Measurements from ENCODE around the gene MGMT.

Gene MGMT

DNA sequence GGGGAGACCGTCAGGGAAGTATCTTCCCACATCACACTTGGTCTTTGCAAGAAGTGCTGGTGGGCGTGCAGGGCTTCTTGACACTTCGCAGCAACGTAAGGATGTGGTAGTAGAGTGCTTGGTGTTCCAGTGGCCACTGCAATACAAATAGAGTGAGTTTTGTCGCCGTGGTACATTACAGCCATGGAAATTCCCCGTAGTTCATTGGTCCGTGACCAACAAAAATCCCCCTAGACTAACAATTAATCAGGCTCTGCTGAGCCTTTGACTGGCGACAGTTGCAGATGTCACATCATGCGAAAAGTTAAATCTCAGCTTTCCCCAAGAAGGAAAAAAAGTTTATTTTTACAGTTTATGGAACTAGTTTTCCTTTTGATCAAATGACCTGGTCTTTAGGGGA, 134.7 kb downstream of the MGMT start:
- peak in 1 of 2 experiments; percentile 34 for DNase-seq

DNA sequence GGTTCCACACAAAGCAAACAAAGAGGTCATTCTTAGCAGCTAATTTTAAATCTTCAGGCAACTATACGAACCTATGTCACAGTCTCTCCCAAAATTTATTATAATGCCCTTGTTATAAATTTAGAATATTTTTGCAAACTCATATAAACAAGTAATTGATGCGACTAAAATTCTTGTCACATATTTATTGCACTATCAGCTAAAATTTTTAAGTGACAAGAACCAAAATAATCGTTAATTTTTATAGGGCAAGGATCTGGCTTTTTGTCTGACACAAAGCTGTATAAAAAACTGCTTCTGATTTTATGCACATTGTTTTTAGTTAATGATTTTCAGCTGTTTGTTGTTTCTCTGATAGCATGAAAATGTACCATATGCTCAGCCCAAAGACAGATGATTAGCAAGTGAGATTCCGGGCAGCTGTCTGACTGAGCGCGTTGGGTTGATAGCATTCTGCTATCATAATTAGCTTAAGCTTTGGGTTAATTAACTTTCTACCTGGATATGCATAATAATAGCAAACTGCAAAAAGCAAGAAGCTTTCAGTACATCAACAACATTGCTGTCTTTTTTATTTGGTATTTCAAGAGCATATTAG, 136.0 kb downstream of the MGMT start:
- DNase-seq, result peak in 1 of 2 experiments; percentile 46

DNA sequence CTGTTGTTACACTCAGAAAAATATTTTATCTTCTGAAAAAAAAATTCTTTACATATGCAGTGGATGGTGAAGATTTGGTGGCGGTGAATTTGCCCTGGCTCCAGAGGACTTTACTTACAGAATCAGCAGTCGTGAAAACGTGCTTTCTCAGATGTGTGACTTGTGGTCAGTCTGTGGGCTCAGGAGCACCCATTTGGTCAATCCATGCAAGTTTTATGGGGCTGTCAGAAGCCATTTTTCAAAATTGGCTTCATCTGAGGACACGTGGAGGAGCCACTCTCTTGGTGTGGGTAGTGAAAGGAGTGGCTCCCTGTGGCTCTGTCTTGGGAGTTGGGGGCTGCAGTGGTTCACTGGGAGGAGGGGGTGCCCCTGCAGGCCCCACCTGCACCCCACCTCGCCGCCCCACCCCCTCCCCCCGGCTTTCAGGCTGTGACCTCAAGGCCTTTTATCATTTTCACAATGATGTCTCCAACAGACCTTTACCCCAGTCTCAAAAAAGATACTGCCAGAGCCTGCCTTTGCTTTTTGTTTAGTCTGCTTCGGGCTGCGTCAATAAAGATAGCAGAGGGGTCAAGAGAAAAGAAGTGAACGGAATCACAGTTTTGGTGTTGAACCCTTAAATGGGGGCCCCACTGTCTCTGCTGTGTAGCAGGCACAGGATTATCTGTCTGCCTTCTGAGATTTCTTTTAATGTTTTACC, 137.4 kb downstream of the MGMT start:
- no peak for DNase-seq

DNA sequence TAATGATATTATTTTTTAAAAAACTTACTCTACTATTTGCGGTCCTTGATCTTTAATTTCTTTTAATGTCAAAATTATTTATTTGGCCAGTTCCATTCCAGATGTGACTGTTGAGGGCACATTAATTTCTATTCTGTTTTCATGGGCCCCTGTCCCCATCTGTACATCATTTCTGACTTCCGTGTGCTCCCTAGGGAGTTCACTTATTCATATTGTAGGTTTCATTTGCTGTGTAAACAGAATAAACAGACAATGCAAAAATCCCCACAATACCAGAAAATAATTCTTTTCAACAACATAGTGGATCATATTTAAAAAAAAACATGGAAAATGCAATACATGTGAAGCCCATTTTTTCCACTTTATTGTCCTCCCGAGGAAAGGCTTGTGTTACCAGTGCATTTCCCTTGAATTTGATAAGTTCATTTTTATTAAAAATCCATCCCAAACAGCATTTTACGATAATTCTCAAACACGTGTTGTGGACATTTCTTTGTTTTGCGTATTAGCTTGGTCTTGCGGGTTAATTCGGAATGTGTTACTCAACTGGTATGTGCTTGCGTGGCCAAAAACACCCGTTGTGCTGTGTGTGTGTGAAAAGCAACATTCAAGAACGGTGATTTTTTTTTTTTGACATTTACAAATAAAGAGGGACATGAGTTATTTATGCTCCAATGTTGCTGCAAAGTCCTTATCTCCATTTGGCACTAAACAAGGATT, 138.4 kb downstream of the MGMT start:
- no peak for DNase-seq

DNA sequence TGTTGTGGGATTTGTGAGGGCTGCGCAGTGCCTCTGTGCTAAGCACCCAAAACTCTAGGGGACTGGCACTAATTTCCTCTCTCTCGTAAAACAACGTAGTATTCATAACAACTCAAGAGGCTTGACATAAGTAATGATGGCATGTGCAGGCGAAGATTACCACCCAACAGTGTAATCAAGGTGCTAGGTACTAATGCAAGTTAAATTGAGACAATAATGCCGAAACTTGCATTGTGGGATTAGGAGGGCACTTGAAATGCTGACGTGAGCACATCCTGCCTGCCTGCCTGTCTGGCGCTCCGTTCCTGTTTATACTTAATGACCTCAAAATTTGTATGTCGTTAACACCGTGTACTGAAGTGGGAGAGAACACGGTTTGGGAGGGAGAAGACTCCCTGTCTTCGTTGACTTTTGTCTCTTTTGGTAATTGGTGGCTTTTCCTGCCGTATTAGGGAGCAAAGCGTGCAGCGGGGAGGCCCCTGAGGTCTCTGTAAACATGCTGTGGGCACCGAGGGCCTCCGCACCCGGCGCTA, 139.0 kb downstream of the MGMT start:
- peak; percentile 33 to 66 for DNase-seq

DNA sequence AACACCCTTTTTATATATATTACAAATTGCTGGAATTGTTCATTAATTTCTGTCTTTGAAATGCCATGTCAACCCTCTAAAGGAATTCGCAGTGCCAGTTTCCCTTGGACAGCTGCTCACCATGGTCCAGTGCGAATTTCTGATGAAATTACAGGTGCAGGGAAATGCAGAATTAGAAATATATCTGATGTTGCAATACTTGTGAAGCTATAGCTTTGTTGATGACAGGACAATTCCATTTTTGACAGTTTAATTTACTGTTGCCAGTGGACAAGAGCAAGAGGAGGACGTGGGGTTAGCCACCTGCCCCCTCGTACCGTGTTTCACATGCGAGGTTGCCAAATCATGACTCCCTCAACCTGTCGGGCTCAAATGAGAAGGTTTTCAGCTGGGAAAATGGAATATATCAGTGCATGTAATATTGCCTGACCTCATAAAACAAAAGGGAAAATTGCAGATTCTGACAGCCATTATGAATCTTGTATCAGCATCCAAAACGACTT, 140.6 kb downstream of the MGMT start:
- DNase-seq, result no peak

DNA sequence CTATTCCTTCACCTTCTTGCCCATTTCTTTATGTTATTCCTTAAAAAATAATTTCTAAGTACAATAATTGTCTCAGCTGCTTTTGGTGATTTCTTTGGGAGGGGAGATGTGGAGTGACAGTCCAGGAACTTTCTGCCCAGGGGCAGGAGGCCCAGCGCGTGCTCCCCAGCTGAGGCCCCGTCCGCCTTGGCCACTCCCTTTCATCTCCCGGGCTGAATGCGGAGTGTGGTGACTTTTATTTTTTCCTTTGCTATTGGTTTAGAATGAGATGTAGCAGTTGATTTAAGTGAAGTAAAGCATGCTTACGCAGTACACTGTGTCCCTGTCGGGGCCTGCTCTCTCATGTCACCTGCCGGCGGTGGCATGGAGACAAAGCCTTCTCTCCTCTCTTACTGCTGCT, 141.6 kb downstream of the MGMT start:
- DNase-seq, result no peak

DNA sequence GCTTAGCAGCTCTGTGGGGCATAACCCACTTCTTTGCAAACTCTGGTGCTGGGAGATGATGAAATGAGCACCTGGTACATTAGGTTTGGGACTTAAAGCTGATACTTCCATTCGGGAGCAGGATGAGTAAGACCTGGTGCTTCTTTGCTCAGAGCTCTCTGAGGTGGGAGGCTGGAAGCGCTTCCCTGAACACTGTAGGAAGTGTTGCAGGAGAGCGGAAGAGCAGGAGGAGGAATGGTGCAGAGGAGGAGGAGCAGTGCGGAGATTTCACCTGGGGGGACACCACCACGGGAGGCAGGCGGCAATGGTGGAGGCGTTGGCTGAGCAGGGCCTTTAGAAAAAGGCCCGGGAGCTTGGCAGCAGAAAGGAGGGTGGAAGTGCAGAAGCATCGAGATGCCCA, 142.5 kb downstream of the MGMT start:
- no peak for DNase-seq

DNA sequence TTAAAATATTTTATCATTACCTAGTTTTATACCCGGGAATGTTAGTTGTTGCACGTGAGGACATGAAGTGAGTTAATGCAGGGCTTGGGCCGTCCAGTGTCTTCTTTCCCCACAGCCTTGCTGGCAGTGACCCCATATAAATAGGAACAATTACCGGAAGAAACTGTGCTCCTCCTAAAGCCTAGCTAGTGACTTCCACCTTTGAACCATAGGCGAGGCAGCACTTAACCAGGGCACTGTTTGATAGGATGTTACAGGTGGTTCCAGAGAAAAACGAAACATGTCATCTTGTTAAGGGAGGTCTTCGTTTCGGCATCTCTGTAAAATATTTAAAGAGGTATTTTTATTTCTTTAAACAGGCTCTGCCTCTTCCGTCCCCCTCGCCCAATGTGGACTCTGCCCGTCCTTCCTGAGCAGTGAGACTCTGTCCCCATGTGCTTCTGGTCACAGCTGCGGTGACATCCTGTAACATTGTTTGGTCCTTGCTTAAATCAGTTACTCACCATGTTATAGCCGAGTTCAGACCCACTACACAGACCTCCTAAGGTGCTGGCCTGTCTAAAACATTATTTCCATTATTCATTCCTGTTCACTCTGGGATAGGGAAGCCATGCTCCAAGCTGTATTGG, 145.6 kb downstream of the MGMT start:
- no peak for DNase-seq

DNA sequence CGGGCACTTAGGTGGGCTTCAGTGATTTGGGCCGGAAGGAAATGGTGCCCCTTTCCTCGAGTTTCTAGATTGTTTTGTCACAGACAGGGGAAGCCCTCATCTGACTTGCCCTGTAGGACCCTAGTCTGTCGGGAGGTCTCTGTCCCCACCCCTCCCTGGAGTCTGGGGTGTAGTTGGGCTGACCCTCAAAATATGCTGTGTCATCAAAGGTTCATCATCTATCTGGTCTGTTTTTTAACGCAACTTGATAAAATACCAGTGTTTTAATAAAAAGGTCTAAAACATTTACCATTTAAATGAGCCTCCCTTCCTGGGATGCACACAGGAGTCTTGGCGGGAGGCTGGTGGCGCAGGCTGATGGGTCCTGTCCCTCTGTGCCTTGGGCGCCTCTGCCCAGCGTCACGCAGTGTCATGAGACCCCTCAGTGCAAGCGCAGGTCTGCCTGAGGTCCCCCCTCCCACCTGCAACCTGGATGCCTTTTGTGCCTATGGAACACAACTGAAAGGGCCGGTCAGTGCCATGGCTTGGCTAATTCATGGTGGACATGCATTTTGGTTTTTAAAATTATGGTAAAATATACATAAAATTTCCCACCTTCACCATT, 146.4 kb downstream of the MGMT start:
- DNase-seq, result no peak

DNA sequence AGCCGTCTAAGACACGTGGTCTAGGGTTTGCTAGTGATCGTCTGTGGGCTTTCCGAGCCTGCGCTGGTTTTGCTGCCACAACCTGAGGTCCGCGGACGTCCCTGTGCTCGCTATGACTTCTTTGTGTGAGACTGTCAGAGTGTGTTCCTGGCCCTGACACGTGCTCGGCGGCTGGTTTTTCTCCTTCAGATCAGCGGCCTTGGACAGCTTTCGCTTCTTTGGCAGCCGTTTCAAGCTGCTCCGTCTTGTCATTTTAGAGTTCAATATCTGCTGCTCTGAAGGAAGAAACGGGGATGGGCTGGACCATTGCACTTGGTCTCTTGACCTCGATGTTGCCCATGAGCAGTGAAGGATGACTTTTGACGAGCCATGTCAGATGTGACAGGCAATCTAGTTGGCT, 147.3 kb downstream of the MGMT start:
- DNase-seq, result no peak

DNA sequence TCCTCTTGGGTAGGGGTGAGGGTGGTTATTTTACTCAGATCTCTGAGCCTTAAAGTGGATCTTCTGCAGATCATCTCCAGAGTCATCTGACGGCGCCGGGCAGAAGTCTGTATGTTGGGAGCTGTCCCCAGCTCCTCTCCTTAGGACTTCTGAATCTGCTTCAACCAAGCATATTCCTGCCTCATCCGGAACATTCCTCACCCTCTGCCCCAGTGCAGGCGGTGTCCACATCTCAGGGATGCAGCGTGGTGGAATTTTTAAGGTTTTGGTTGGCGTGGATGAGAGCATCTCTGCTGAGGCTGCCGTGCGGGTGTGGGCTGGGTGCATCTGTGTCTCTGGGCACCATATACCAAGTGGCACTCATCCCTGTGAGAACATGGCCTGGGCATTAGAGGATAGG, 148.3 kb downstream of the MGMT start:
- no peak for DNase-seq

DNA sequence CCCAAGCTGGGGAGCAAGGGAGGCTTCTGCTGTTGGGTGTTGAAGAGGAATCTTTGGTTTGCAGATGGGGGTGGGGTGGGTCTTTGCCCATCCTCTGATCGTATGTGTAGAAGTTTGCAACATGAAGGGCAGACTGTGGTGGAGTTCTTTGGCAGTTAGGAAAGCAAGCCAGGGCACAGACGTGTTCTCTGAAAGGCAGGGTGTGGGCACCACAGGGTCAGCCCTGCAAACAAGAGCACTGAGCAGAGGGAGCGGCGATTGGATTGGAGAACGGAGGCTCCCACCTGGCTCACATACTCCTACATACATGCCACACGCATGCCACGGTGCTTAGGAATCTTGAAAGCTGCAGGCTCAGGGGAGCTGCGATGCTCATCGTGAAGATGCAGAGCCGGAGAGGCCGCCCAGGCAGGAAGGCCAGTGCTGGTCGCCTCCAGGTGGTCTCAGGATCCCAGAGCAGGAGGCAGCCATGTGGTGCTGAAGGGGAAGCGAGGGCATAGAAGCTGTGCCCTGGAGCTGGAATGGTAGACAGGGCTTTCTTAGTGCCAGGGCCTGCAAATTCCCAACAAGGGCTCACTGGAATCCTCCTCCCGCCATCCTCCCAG, 149.0 kb downstream of the MGMT start:
- no peak for DNase-seq

DNA sequence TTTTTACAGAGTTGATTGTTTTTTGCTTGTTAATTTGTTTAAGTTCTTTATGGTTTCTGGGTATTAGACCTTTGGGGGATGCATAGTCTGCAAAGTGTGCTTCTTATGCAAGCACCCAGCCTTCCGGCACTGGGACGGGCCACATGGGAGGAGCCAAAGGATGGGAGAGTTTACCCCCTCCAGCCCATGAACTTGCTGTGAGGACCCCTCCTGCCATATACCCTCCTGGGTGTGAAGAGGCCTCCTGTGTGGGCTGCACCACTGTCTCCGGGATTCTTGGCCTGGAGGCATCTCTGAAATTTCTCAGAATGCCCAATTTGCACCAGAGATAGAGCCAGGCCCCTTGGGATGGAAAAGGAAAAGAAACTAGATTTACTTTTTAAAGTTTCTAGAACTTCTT, 150.7 kb downstream of the MGMT start:
- DNase-seq, result no peak

DNA sequence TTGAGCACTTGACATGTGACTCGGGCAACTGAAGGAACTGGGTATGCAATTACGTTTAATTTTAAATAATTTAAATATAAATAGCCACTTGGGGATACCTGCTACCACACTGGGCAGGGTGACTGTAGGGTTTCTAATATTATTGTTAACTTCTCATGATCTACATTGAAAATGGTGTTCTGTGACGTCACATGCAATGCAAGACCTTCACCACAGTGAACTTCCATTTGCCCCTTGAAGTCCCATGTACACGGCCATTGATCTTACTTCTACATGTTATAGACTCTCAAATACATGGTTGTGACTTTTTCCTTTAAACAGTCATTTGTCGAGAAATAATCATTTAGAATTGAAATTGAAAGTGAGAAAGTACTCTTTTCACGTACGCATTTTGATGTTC, 154.0 kb downstream of the MGMT start:
- no peak for DNase-seq

DNA sequence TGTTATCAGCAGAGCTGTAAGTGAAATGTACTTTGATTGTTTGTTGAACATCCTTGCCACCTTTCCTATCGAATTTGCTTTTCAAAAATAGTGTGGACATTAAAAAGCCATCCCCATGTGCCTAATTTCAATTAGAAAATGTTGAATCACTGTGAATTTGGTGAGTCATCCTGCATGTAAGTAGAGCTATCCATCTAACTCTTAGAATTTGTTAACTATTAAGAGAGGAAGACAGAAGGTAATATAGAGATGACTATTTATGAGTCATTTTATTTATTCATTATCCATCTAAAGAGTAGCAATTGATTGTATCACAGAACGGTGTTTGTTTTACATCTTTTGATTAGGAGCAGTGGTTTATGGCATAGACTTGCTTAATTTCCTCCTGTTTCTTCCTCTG, 154.7 kb downstream of the MGMT start:
- no peak for DNase-seq

DNA sequence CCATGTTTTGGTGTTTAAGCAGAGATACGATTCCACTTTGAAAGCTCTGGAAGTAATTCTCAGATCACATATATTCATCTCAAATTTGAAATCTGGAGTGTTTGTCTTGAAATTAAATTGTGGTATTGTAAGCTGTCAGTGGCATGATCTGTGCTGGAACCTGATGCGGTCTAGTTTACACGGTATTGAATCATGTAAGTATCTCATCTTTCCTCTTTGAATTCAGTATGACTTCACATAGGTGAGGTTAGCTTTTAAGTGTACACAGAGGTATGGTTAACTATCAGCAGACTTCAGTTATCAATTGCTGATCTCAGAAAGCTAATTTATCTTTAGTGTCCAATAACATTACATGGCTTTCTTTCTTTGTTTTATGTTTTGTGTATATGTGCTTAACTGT, 155.2 kb downstream of the MGMT start:
- no peak for DNase-seq

DNA sequence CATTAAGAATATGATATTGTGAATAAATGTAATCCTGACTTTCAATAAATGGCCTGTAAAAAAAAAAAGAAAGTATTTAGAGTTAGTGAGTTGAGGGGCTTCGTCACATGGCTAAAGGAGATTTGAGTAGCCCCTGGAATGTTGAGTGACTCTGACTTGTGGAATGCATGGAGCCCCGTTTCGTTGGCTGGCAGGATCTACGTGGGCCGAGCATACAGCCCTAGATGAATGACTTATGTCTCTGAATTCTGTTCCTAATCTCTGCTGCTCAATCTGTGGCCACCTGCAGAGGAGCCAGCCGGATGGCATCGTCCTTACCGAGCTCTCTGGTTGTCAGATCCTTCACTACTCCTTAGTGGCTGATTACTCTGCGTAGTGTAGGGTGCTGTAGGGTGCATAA, 155.7 kb downstream of the MGMT start:
- DNase-seq, result no peak

DNA sequence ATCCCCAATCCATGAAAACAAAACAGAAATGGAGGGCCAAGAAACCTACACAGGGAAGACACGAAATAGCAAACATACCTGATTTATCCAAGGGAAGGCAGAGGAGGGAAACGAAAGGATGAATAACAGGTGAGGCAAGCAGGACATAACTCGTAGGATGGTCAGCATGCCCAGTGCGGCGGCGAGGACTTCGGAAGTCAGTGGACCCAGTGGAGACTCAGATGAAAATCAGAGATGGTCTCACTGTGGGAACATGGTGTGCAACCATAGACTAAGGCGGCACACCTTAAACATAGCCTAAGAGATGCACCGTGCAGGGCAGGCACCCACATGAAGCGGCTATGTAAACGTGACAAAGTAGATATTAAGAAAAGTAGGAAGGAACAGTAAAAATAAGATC, 157.5 kb downstream of the MGMT start:
- no peak for DNase-seq

DNA sequence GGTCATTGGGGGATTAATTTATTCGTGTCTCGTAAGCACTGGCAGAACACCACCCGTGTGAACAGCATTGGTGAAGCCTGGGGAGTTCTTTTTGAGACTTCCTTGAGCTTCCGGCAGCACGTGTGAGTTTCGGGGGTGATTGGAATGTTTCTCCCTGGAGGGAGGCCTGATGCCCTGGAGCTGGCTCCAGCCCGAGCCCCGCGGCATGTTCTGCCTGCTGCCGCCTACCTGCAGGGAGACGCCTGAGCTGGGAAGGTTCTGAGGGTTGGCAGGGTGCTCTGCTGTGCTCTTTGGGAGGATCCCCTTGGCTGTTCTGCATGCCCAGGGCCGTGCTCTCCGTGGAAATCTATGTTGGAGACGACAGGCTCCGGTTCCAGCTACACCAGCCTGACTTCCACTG, 159.3 kb downstream of the MGMT start:
- DNase-seq, result no peak

DNA sequence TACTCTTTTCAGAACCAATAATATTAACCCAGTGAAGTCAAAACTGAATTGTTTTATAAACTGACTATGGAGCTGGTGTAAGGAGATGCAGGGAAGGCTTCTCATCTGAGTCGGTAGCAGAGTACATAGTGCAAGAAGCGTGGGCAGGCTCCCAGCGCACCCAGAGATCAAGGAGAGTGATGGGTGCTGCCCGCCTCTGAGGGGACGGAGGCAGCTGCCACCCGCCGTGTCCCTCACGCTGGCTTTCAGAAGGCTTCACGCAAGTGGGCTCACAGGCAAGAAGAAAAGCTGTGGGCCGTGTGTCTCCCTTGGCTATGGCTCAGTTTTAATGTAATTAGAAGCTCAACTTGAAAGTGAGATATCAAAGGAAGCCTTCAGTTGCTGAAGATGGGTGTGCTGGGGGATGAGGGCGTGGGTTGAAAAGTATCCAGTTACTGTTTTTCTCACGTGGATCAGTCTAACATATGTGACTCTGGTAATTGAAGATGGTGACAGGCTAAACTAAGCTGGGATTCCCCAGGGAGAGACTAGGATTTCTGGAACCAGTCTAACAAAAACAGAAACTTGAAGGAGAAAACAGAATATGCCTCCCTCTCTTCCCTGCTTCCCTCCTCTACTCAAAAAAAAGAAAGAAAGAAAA, 159.9 kb downstream of the MGMT start:
- DNase-seq, result peak; percentile 52 to 85

DNA sequence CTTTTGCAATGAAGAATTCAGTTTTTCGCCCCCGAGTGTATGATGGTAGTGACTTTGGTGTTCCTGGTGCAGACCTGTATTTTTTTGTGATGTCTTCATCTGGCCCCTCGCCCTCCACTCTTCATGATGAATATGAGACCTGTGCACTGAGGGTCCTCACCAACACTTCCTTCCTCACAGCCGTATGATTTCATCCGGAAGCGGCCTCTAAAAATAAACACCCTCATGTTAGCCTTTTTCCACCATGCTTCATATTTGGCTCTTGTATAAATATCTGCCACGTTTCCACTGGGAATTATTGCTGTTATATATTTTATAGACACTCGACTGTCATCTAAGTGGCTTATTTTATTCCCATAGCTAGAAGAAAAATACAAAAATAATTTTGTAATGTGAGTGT, 160.4 kb downstream of the MGMT start:
- DNase-seq, result peak in 1 of 2 experiments; percentile 25
